Iris pigment epithelial cell (primary cell): ENCODE measurements around the gene PLEKHA8.
A peak's percentile ranks its signal among the peaks of the same experiment; 100 is the strongest.

Source experiments
- DNase-seq: peaks from one replicate; pipeline ENCODE4 v3.0.0-alpha.2; 2011; ENCODE audit warnings: low read depth

Gene PLEKHA8, protein sequence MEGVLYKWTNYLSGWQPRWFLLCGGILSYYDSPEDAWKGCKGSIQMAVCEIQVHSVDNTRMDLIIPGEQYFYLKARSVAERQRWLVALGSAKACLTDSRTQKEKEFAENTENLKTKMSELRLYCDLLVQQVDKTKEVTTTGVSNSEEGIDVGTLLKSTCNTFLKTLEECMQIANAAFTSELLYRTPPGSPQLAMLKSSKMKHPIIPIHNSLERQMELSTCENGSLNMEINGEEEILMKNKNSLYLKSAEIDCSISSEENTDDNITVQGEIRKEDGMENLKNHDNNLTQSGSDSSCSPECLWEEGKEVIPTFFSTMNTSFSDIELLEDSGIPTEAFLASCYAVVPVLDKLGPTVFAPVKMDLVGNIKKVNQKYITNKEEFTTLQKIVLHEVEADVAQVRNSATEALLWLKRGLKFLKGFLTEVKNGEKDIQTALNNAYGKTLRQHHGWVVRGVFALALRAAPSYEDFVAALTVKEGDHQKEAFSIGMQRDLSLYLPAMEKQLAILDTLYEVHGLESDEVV

DNA sequence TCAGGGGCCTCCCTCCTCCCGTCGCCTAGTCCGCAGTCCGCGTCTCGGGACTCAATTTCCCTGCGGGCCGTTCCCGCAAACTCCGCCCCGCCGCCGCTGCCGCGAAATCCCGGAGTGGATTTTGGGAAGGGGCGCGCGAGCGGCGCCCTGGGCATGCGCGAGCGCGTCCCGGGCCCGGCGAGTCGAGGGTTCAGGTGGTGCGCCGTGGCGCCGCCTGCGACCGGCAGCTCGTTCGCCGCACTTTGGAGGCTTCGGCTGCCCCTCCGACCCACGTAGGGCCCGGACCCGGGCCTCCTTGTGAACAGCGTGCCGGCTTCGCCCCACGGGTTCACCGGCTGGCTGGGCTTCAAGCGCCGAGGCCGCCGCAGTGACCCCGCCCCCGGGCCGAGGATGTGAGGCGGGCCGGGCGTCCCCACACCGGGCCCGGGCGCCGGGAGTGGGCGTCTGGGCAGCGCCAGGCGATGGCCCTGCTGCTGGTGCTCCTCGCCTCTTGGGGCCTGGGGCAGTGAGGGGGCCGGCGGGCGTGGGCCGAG, at the start of gene PLEKHA8:
TSS of gene PLEKHA8 (plus strand) at position 197 of the 533 bp plus-strand sequence. CDS start 351 bp downstream, outside the sequence.
- peak; percentile 88 for DNase-seq

GRCh38 chr7:29980151-29980550, 48.1 kb upstream of the PLEKHA8 start:
- DNase-seq, result no peak

DNA sequence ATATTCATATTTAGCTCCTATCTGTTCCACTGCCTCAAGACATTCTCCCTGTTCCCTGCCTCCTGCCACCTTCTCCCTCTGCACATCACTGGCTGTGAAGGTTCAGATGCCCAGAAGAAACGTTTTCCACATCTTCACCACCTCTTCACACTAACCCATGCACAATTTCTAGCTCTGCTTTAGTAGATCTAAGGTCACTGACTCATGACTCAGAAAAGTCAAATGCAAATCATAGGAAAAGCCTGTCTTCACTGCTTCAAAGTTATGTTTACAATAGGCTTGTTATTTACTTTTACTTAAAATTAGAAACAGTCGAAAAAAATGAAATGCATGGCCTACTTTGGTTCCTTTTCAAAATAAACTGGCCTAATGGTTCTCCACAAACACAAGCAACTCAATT, 41.1 kb upstream of the PLEKHA8 start:
- DNase-seq, result peak; percentile 70

DNA sequence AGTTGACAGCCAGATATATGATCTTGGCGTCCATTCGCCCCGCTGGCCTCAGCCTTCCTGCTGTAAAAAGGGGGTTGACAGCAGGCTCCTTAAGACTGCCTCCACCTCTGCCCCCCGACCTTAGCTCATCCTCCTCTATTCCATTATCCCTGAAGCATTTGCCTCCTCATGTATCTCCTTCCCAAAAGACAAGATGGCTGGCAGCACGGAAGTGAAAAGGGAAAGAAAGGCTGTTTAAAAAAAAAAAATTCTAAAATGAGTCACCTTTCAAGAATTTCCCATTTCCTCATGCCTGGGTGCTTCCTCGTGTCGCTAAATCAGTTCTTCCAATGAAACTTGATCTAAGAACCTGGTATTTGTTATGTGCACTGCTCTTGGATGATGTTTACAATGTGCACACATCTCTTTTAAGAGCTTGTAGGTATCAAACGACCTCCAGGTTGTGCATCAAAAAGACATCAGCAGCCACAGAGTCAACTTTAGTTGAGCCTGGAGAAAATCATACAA, 40.3 kb upstream of the PLEKHA8 start:
- peak; percentile 90 for DNase-seq

GRCh38 chr7:29988424-29989256, 39.6 kb upstream of the PLEKHA8 start:
- DNase-seq, result peak; percentile 72

GRCh38 chr7:29989257-29989995, 38.8 kb upstream of the PLEKHA8 start, which contains the start of gene SCRN1:
Gene SCRN1, minus strand, starts transcription at chr7:29989801. Its CDS starts 20,734 bp downstream, at chr7:29969067.
- peak; percentile 32 for DNase-seq

GRCh38 chr7:29990931-29991330, 37.3 kb upstream of the PLEKHA8 start:
- DNase-seq, result no peak

DNA sequence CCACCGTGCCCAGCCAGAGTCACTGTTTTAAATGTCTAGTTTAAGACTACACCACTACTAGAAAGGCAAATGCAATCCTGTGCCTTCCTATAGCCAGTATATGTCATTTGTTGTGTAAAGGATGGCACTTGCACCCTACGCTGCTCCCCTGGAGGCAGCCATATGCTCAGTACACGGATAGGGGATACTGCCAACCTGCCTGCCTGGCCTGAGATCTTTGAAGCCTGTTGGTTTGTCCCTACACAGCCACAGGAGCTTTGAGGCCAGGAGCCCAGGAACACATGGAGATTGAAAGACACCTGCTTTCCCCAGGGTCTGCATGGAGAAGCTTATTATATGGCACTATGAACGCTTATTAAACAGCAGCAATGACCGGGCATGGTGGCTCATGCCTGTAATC, 36.3 kb upstream of the PLEKHA8 start:
- DNase-seq, result no peak

DNA sequence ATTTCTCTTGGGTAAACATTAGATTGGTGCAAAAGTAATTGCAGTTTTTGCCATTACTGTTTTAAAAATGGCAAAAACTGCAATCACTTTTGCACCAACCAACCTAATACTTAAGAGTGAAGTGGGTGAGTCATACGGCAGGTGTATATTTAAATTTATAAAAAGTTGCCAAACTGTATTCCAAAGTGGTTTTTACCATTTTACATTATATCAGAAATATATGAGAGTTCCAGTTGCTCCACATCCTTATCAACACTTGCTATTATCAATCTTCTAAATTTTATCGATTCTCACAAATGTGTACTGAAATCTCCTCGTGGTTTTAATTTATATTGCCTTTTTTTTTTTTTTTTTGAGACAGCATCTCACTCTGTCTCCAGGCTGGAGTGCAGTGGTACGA, 35.1 kb upstream of the PLEKHA8 start:
- no peak for DNase-seq

- peak; percentile 27 for DNase-seq
Measured at GRCh38 chr7:29995652-29996051, 32.6 kb upstream of the PLEKHA8 start.

DNA sequence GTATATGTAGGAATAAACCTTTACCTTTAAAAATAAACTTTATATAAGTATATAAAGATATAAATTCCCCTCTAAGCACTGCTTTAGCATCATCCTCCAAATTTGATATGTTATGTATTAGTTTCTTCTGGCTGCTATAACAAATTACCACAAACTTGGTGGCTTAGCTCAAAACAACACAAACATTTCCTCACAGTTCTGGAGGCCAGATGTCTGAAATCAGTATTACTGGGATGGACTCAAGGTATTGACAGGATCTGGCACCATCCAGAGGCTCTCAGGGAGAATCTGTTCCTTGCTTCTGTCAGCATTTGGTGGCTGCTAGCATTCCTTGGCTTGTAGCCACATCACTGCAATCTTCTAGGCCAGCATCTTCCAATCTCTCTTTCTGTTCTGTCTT, 31.9 kb upstream of the PLEKHA8 start:
- DNase-seq, result no peak

GRCh38 chr7:29998489-29998888, 29.7 kb upstream of the PLEKHA8 start:
- DNase-seq, result no peak

DNA sequence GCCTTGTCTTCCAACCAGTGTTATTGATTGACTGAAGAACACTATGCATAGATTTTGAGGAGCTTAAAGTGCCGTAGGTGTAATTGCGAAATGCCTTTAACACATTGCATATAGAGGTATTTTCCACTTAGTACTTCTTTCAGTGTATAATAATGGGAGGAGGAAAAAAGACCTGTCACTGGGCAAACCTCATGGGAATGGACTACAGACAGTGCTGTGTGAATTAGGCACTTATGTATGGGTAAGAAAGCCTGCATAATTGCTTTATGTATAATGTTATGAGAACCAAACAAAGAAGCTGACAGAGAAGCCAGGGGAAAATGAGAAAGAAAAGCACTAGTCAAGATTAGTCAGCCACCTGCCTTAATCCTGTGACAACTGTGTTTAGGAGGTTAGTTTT, 26.2 kb upstream of the PLEKHA8 start:
- no peak for DNase-seq

DNA sequence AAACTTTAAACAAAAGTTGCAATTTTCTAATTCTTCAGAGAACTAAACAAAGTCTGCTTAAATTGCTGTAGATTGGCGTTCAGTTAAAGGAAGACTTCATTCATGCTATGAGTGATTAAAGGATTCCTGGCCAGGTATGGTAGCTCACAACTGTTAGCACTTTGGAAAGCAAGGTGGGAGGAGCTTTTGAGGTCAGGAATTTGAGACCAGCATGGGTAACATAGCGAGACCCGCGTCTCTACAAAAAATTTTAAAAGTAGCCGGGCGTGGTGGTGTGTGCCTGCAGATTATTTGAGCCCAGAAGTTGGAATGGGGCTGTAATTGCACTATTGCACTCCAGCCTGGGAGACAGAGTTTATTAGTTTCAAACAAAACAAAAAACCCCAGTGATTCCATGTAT, 25.1 kb upstream of the PLEKHA8 start:
- no peak for DNase-seq

GRCh38 chr7:30005464-30005863, 22.7 kb upstream of the PLEKHA8 start:
- no peak for DNase-seq

GRCh38 chr7:30010021-30010420, 18.2 kb upstream of the PLEKHA8 start:
- no peak for DNase-seq

- DNase-seq, result no peak
Measured at GRCh38 chr7:30012757-30013156, 15.5 kb upstream of the PLEKHA8 start.

DNA sequence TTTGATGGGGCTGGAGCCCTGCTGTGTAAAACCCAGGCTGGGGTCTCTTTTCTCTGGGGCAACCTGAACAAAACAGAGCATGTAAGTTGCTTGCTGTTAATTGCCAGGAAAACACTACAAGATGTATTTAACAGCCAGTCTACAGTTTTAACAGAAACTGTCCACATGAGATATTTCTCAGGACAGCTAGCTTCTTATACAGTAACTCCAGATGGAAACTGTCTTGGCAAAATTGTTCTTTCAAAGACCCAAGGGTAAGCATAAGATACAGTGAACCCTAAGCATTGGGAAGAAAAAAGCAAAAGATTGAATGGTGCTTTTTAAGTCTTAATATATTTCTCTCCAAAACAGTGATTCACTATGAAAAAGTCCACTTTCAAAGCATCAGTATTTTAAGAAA, 9.8 kb upstream of the PLEKHA8 start:
- DNase-seq, result no peak

- no peak for DNase-seq
Measured at GRCh38 chr7:30019387-30019786, 8.8 kb upstream of the PLEKHA8 start.

- DNase-seq, result peak; percentile 51
Measured at GRCh38 chr7:30019960-30020359, 8.3 kb upstream of the PLEKHA8 start.

GRCh38 chr7:30020535-30020934, 7.7 kb upstream of the PLEKHA8 start:
- DNase-seq, result no peak

DNA sequence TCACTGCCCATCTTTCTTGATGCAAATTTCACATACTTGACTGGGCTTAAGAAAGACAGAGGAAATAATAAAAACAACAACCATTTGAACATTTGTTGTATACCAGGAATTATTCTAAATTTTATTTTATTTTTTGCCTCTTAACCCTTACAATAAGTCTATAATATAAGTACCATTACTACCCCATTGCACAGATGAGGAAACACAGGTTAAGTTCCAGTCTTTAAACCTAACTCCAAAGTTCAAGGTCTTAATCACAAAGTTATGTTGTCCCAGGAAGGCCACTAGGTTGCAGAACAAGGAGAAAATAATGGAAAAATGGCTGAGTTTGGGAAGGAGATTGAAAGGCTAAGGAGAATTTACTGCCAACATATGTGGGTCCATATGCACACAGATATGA, 5.2 kb upstream of the PLEKHA8 start:
- no peak for DNase-seq
